ENCODE data around the gene PIAS1.
"Not testable (repeated sequence)": the region's sequence is repeated elsewhere in the genome, so short reads cannot be mapped to it uniquely, and the experiment has no call there.

The PIAS1 gene

DNA sequence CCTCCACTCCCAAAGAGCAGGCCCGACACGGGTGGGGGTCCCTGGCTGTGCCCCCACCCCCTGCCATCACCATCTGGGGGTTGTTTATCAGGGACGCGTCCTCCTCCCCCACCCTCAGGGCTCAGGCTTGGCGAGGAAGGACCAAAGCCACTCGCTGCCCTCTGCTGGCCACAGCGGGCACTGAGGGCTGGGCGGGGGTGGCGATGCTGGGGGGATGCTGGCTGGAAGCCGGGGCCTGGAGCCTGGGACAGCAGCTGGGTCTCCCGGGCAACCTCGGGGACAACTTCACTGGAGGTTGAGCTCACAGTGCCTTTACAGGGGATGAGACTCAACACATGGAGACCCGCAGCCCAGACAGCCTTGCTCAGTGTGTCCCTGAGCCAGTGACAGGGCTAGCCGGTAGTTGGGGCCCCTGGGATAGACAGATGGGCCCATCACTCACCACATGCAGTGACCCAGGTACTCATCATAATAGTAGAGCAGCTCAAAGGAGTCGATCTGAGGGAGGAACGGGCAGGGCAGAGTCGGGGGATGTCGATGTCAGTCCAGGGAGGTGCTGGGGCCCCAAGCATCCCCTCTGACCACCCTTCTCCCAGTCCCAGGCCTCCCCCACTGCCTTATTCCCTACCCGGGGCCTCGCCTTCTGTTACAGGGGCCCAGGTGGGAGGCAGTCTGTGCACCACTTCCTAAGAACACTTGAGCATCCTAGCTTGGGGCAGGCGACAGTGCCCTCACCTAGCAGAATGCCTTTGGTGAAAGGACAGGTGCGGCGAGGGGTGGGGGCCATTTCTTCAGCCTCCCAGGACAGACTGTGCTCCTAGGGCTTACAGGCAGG, 156.9 kb downstream of the PIAS1 start:
- peak; percentile 60 for DNase-seq (ENCODE audit: extremely low read depth, insufficient read length)
- H3K4me3 ChIP-seq (replicated peaks; ENCODE audit: low read depth, low read length) = no peak overlapping the region
- no peaks in the 10 kb centered on the region for H3K27me3 ChIP-seq (replicated peaks; ENCODE audit: control insufficient read depth, insufficient read depth, low read length)
- TF ChIP-seq, protein P1, sequence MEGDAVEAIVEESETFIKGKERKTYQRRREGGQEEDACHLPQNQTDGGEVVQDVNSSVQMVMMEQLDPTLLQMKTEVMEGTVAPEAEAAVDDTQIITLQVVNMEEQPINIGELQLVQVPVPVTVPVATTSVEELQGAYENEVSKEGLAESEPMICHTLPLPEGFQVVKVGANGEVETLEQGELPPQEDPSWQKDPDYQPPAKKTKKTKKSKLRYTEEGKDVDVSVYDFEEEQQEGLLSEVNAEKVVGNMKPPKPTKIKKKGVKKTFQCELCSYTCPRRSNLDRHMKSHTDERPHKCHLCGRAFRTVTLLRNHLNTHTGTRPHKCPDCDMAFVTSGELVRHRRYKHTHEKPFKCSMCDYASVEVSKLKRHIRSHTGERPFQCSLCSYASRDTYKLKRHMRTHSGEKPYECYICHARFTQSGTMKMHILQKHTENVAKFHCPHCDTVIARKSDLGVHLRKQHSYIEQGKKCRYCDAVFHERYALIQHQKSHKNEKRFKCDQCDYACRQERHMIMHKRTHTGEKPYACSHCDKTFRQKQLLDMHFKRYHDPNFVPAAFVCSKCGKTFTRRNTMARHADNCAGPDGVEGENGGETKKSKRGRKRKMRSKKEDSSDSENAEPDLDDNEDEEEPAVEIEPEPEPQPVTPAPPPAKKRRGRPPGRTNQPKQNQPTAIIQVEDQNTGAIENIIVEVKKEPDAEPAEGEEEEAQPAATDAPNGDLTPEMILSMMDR (IDR thresholded peaks at IDR 0.05; ENCODE audit: insufficient read depth, low read length, poor library complexity, severe bottlenecking) = peak; percentile 87
- H3K36me3 ChIP-seq (ENCODE audit: control insufficient read depth, insufficient read depth, low read length) = peaks cover 10% of the 10 kb centered on the region

- H3K4me3 ChIP-seq (replicated peaks; ENCODE audit: low read depth, low read length) = no peak overlapping the region
- peaks cover 9% of the 10 kb centered on the region for H3K36me3 ChIP-seq (ENCODE audit: control insufficient read depth, insufficient read depth, low read length)
- TF ChIP-seq, protein P1 (IDR thresholded peaks at IDR 0.05; ENCODE audit: insufficient read depth, low read length, poor library complexity, severe bottlenecking) = no peak
Observed at GRCh38 chr15:68211656-68212320, 157.7 kb downstream of the PIAS1 start.

GRCh38 chr15:68213491-68213845, 159.4 kb downstream of the PIAS1 start:
- not testable (repeated sequence) for H3K27me3 ChIP-seq (replicated peaks; ENCODE audit: control insufficient read depth, insufficient read depth, low read length); H3K36me3 ChIP-seq (ENCODE audit: control insufficient read depth, insufficient read depth, low read length); H3K4me3 ChIP-seq (replicated peaks; ENCODE audit: low read depth, low read length); DNase-seq (ENCODE audit: extremely low read depth, insufficient read length)

More at GRCh38 chr15:68211656-68212320, 157.7 kb downstream of the PIAS1 start:
- H3K27me3 ChIP-seq (replicated peaks; ENCODE audit: control insufficient read depth, insufficient read depth, low read length) = no peaks in the 10 kb centered on the region
- DNase-seq (ENCODE audit: extremely low read depth, insufficient read length) = no peak

GRCh38 chr15:68213991-68214837, 160.1 kb downstream of the PIAS1 start:
- TF ChIP-seq, protein P1 (IDR thresholded peaks at IDR 0.05; ENCODE audit: insufficient read depth, low read length, poor library complexity, severe bottlenecking) = no peak
- DNase-seq (ENCODE audit: extremely low read depth, insufficient read length) = no peak
- H3K36me3 ChIP-seq (ENCODE audit: control insufficient read depth, insufficient read depth, low read length) = peaks cover 8% of the 10 kb centered on the region
- H3K4me3 ChIP-seq (replicated peaks; ENCODE audit: low read depth, low read length) = no peak overlapping the region
- no peaks in the 10 kb centered on the region for H3K27me3 ChIP-seq (replicated peaks; ENCODE audit: control insufficient read depth, insufficient read depth, low read length)

DNA sequence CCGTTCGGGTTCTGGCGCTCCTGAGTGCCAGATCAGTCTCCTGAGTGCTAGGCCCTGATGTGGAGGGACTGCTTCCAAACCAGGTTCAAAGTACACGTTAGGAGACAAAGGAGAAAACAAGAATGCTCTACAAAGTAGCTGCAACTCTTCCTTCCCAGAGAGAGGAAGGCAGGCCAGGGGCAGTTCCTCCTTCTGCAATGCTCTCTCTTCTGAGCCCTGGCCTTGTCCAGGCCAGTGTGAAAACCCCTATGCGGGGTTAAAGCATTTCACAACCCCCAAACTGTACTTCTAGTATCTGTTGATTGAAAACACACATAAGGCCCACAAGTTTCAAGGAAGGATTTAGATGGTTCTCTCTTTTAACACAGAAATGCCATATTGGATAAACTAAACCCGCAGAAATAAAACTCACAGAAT, 160.7 kb downstream of the PIAS1 start:
- TF ChIP-seq, protein P1 (IDR thresholded peaks at IDR 0.05; ENCODE audit: insufficient read depth, low read length, poor library complexity, severe bottlenecking) = no peak
- H3K36me3 ChIP-seq (ENCODE audit: control insufficient read depth, insufficient read depth, low read length) = peaks cover 8% of the 10 kb centered on the region
- no peak for DNase-seq (ENCODE audit: extremely low read depth, insufficient read length)
- no peak overlapping the region for H3K4me3 ChIP-seq (replicated peaks; ENCODE audit: low read depth, low read length)
- no peaks in the 10 kb centered on the region for H3K27me3 ChIP-seq (replicated peaks; ENCODE audit: control insufficient read depth, insufficient read depth, low read length)
